Measurements from ENCODE around the gene CD248.
"Not testable (repeated sequence)": the region's sequence is repeated elsewhere in the genome, so short reads cannot be mapped to it uniquely, and the experiment has no call there.

The CD248 gene

GRCh38 chr11:66316849-66317251, at the start of gene CD248:
Gene CD248, minus strand, starts transcription at chr11:66317044. Its CDS starts 17 bp downstream, at chr11:66317027.
- H3K4me1 Mint-ChIP-seq, result peaks cover 41% of the 10 kb centered on the region
- no peak for ATAC-seq
- H3K4me3 Mint-ChIP-seq, result peak within 1 kb of the TSS; percentile 48
- peak within 1 kb of the TSS; percentile 83 for H3K27ac Mint-ChIP-seq
- no peaks in the 10 kb centered on the region for H3K36me3 Mint-ChIP-seq
- H3K27me3 Mint-ChIP-seq, result no peaks in the 10 kb centered on the region
- H3K9me3 Mint-ChIP-seq, result no peaks in the 10 kb centered on the region

- H3K27ac Mint-ChIP-seq, result no peak overlapping the region
- H3K36me3 Mint-ChIP-seq, result peaks cover 28% of the 10 kb centered on the region
- H3K9me3 Mint-ChIP-seq, result no peaks in the 10 kb centered on the region
- H3K4me3 Mint-ChIP-seq, result no peak overlapping the region
- no peaks in the 10 kb centered on the region for H3K27me3 Mint-ChIP-seq
- peaks cover 7% of the 10 kb centered on the region for H3K4me1 Mint-ChIP-seq
- ATAC-seq, result no peak
These were observed 49.1 kb upstream of the CD248 start for GRCh38 chr11:66365711-66366619.

GRCh38 chr11:66365166-66365565, 48.3 kb upstream of the CD248 start:
- peaks cover 4% of the 10 kb centered on the region for H3K4me1 Mint-ChIP-seq
- H3K27me3 Mint-ChIP-seq, result no peaks in the 10 kb centered on the region
- no peak overlapping the region for H3K4me3 Mint-ChIP-seq
- no peak for ATAC-seq
- no peaks in the 10 kb centered on the region for H3K9me3 Mint-ChIP-seq
- H3K27ac Mint-ChIP-seq, result no peak overlapping the region
- H3K36me3 Mint-ChIP-seq, result peaks cover 26% of the 10 kb centered on the region

GRCh38 chr11:66363805-66364535, 47.1 kb upstream of the CD248 start:
- no peak overlapping the region for H3K27ac Mint-ChIP-seq

GRCh38 chr11:66363187-66363601, 46.4 kb upstream of the CD248 start:
- ATAC-seq, result no peak
- Mint-ChIP-seq H3K27ac (no peak overlapping the region), H3K9me3 (no peaks in the 10 kb centered on the region), H3K4me3 (no peak overlapping the region), H3K27me3 (no peaks in the 10 kb centered on the region), H3K4me1 (no peaks in the 10 kb centered on the region), H3K36me3 (peaks cover 16% of the 10 kb centered on the region)

More at GRCh38 chr11:66363805-66364535, 47.1 kb upstream of the CD248 start:
- Mint-ChIP-seq H3K4me1 (no peaks in the 10 kb centered on the region), H3K4me3 (no peak overlapping the region), H3K9me3 (no peaks in the 10 kb centered on the region), H3K27me3 (no peaks in the 10 kb centered on the region), H3K36me3 (peaks cover 20% of the 10 kb centered on the region)
- ATAC-seq, result no peak

GRCh38 chr11:66362481-66363147, 45.8 kb upstream of the CD248 start:
- Mint-ChIP-seq H3K36me3 (peaks cover 12% of the 10 kb centered on the region), H3K9me3 (no peaks in the 10 kb centered on the region), H3K27ac (no peak overlapping the region), H3K4me1 (no peaks in the 10 kb centered on the region), H3K4me3 (no peak overlapping the region), H3K27me3 (no peaks in the 10 kb centered on the region)
- no peak for ATAC-seq

- H3K27ac Mint-ChIP-seq, result no peak overlapping the region
- no peak for ATAC-seq
- H3K4me1 Mint-ChIP-seq, result no peaks in the 10 kb centered on the region
These were observed 44.7 kb upstream of the CD248 start for GRCh38 chr11:66361502-66361941.

GRCh38 chr11:66360406-66361073, 43.7 kb upstream of the CD248 start:
- H3K27ac Mint-ChIP-seq, result no peak overlapping the region
- no peak for ATAC-seq
- H3K4me3 Mint-ChIP-seq, result no peak overlapping the region
- H3K27me3 Mint-ChIP-seq, result no peaks in the 10 kb centered on the region
- H3K4me1 Mint-ChIP-seq, result no peaks in the 10 kb centered on the region
- no peaks in the 10 kb centered on the region for H3K9me3 Mint-ChIP-seq
- peaks cover 12% of the 10 kb centered on the region for H3K36me3 Mint-ChIP-seq

More at GRCh38 chr11:66361502-66361941, 44.7 kb upstream of the CD248 start:
- no peak overlapping the region for H3K4me3 Mint-ChIP-seq
- H3K9me3 Mint-ChIP-seq, result no peaks in the 10 kb centered on the region
- no peaks in the 10 kb centered on the region for H3K27me3 Mint-ChIP-seq
- H3K36me3 Mint-ChIP-seq, result peaks cover 12% of the 10 kb centered on the region

- peaks cover 12% of the 10 kb centered on the region for H3K36me3 Mint-ChIP-seq
- no peaks in the 10 kb centered on the region for H3K27me3 Mint-ChIP-seq
- ATAC-seq, result no peak
- H3K4me3 Mint-ChIP-seq, result no peak overlapping the region
- no peaks in the 10 kb centered on the region for H3K9me3 Mint-ChIP-seq
- H3K4me1 Mint-ChIP-seq, result no peaks in the 10 kb centered on the region
- H3K27ac Mint-ChIP-seq, result no peak overlapping the region
These were observed 42.8 kb upstream of the CD248 start for GRCh38 chr11:66359662-66360087.

- H3K27me3 Mint-ChIP-seq, H3K27ac Mint-ChIP-seq, H3K4me3 Mint-ChIP-seq, H3K36me3 Mint-ChIP-seq, H3K9me3 Mint-ChIP-seq, ATAC-seq: not testable (repeated sequence)
- H3K4me1 Mint-ChIP-seq, result peaks cover 11% of the 10 kb centered on the region
These were observed 33.9 kb upstream of the CD248 start for GRCh38 chr11:66350560-66351235.

GRCh38 chr11:66349084-66349386, 32.2 kb upstream of the CD248 start:
- peaks cover 26% of the 10 kb centered on the region for H3K4me1 Mint-ChIP-seq
- no peak overlapping the region for H3K4me3 Mint-ChIP-seq
- ATAC-seq, result no peak
- H3K9me3 Mint-ChIP-seq, result no peaks in the 10 kb centered on the region
- peaks cover 6% of the 10 kb centered on the region for H3K36me3 Mint-ChIP-seq
- no peaks in the 10 kb centered on the region for H3K27me3 Mint-ChIP-seq
- peak overlapping the region; percentile 70 for H3K27ac Mint-ChIP-seq

- H3K9me3 Mint-ChIP-seq, result no peaks in the 10 kb centered on the region
- peak within 1 kb of the TSS; percentile 76 for H3K4me3 Mint-ChIP-seq
- H3K4me1 Mint-ChIP-seq, result peaks cover 40% of the 10 kb centered on the region
- ATAC-seq, result peak; percentile 79
- peak within 1 kb of the TSS; percentile 70 for H3K27ac Mint-ChIP-seq
- peaks cover 6% of the 10 kb centered on the region for H3K36me3 Mint-ChIP-seq
- H3K27me3 Mint-ChIP-seq, result no peaks in the 10 kb centered on the region
These were observed 30.8 kb upstream of the CD248 start, which contains the start of gene B4GAT1 for GRCh38 chr11:66347425-66348276. Gene B4GAT1, minus strand, starts transcription at chr11:66347629. Its CDS starts 84 bp downstream, at chr11:66347545.

- H3K36me3 Mint-ChIP-seq, result peaks cover 15% of the 10 kb centered on the region
- peaks cover 43% of the 10 kb centered on the region for H3K4me1 Mint-ChIP-seq
- ATAC-seq, result no peak
- peak overlapping the region; percentile 74 for H3K4me3 Mint-ChIP-seq
- no peaks in the 10 kb centered on the region for H3K9me3 Mint-ChIP-seq
- H3K27me3 Mint-ChIP-seq, result no peaks in the 10 kb centered on the region
- peak overlapping the region; percentile 70 for H3K27ac Mint-ChIP-seq
These were observed 29.9 kb upstream of the CD248 start for GRCh38 chr11:66346476-66347424.
